MM.1S (cell line): ENCODE results near the gene CISTR.

ENCODE experiments used
- EZH2 ChIP-seq: fragments of 300-600 bp; sonication (generic); optimal IDR thresholded peaks from 2 replicates; pipeline ENCODE3; 2017; ENCODE audit warnings: low read depth, mild to moderate bottlenecking, antibody characterized with exemption, low read length, mixed read lengths
- EZH2phosphoT487 ChIP-seq: fragments of 300-600 bp; sonication (generic); IDR thresholded peaks from 2 replicates; pipeline ENCODE4 v1.6.1; 2018; ENCODE audit warnings: antibody characterized with exemption, low read length
- TF ChIP-seq, protein P1 (sequence below): fragments of 300-600 bp; sonication (generic); IDR thresholded peaks from 2 replicates; pipeline ENCODE4 v1.5.1; 2016; ENCODE audit warnings: antibody characterized with exemption, low read length, mixed read lengths

DNA sequence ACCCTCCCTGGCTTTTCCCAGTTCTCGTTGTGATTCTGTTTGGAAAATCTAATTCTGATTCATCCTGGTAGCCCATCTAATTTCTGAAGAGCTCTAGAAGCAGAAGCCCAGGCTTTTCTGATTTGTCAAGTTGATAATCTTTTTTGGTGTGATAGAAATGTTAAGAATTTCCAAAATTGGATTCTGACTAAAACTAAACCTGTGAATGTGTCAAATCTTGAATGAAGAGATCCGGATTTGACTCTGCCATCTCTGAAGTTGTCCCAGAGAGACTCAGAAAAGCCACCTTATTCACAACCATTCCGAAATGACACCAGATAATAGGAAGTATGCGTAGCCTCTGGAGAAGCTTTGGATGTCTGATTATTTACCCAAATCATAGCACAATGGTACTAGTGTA, 12.8 kb upstream of the CISTR start:
- TF ChIP-seq EZH2phosphoT487: no peak
- TF ChIP-seq EZH2: no peak
- TF ChIP-seq, protein P1, sequence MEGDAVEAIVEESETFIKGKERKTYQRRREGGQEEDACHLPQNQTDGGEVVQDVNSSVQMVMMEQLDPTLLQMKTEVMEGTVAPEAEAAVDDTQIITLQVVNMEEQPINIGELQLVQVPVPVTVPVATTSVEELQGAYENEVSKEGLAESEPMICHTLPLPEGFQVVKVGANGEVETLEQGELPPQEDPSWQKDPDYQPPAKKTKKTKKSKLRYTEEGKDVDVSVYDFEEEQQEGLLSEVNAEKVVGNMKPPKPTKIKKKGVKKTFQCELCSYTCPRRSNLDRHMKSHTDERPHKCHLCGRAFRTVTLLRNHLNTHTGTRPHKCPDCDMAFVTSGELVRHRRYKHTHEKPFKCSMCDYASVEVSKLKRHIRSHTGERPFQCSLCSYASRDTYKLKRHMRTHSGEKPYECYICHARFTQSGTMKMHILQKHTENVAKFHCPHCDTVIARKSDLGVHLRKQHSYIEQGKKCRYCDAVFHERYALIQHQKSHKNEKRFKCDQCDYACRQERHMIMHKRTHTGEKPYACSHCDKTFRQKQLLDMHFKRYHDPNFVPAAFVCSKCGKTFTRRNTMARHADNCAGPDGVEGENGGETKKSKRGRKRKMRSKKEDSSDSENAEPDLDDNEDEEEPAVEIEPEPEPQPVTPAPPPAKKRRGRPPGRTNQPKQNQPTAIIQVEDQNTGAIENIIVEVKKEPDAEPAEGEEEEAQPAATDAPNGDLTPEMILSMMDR: no peak
